ENCODE data around the gene DIPK1A.

- TF ChIP-seq CTCF (conservative IDR thresholded peaks at IDR 0.05) = no peak
- TF ChIP-seq EZH2 (IDR thresholded peaks at IDR 0.05; ENCODE audit: low read depth) = no peak
Observed at GRCh38 chr1:92899780-92900179, 61.5 kb downstream of the DIPK1A start.

Measured in PC-9 (cell line).